Measurements from ENCODE around the gene SNX20.

Gene SNX20

DNA sequence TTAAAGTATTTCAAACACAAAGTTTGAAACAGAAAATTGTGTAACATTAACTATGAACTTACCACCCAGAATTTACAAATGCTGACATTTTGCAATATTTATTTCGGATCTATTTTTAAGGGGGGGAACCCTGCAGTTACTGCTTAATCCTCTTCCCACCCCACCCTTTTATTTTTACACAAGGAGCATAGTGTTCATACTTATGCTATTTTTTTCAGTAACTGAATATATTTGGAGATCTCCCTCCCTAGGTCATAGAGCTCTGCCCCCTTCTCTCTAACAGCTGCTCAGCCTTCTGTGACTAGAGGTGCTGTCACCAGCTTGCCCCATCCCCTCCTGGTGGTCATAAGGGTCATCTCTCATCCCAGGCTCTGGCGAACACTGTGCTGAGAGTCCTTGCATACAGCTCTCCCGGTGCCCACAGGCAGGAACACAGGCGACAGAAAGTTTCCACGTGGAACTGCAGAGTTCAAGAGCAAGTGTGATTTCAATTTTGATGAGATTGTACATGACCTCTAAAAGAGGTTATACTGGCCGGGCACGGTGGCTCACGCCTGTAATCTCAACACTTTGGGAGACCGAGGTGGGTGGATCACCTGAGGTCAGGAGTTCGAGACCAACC, 44.2 kb downstream of the SNX20 start:
- Histone ChIP-seq H3K9me3 (ENCODE audit: control insufficient read depth, low read length) (no peaks in the 10 kb centered on the region), H3K4me3 (ENCODE audit: low read length) (no peak overlapping the region), H3K36me3 (ENCODE audit: control insufficient read depth, insufficient read depth, low read length, severe bottlenecking) (no peaks in the 10 kb centered on the region), H3K27me3 (replicated peaks; ENCODE audit: control insufficient read depth, insufficient read depth, low read length) (peaks cover 26% of the 10 kb centered on the region), H3K4me1 (ENCODE audit: control insufficient read depth, insufficient read depth, low read length) (no peaks in the 10 kb centered on the region), H3K9ac (ENCODE audit: low read length) (no peak overlapping the region)
- no peak for DNase-seq (ENCODE audit: low read depth)

DNA sequence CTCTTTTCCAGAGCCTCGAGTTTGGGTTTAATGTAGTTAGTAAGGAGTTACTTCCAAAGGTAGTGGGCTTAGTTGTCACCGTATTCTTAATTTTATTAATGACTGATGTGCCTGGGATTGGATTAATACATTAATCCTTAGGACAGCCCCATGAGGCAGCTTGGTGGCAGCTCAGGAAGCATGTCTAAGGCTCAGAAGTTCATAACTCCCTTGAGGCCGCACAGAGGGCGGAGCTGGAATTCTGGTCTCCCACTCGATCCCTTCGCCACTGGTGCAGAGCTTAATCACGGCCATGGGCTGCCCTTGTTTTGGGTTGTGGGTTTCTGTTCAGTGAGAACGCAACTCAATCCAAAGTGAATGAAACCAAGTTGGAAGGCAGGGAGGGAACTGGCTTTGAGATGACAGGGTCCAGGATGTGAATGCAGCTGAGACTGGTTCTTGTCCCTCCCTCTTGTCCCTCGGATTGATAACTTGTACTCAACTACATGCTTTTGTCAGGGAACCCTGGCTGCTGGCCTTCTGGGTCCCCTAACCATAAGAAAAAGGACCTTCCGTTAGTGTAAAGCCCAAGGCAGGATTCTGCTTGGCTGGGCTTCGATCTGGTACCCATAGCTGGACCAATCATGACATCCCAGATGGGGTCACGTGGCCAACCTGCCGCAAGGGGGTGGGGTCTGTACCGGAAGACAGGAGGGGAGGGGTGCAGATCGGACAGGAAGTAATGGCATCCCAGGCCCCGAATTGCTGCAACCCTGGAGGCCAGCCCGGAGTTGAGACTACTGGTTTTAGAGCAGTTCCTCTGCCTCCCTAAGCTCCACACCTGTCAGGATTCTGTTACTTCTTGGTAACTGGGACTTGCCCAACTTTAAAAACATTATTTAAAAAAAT, 45.4 kb downstream of the SNX20 start:
- Histone ChIP-seq H3K36me3 (ENCODE audit: control insufficient read depth, insufficient read depth, low read length, severe bottlenecking) (no peaks in the 10 kb centered on the region), H3K27me3 (replicated peaks; ENCODE audit: control insufficient read depth, insufficient read depth, low read length) (peaks cover 34% of the 10 kb centered on the region), H3K4me3 (ENCODE audit: low read length) (no peak overlapping the region), H3K4me1 (ENCODE audit: control insufficient read depth, insufficient read depth, low read length) (no peaks in the 10 kb centered on the region), H3K9ac (ENCODE audit: low read length) (no peak overlapping the region), H3K9me3 (ENCODE audit: control insufficient read depth, low read length) (no peaks in the 10 kb centered on the region)
- DNase-seq (ENCODE audit: low read depth), result no peak

DNA sequence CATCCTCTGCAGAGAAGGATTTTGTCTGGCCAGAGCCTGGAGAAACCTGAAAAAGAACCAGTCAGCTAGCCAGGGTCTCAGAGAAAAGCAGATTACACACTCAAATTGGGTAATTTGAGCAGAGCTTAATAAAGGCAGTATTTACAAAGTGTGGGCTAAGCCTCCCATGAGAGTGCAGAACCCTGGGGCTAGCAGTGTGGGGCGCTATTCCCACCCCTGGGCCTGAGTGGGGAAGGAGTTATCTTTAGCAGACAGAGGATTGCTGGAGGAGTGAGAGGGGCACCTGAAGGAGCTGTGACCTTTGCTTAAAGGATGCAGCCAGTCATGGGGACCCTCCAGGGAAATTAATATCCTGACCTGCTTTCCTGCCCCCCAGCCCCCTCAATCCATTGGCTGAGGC, 46.2 kb downstream of the SNX20 start:
- no peak for DNase-seq (ENCODE audit: low read depth)
- Histone ChIP-seq H3K9ac (ENCODE audit: low read length) (no peak overlapping the region), H3K4me1 (ENCODE audit: control insufficient read depth, insufficient read depth, low read length) (no peaks in the 10 kb centered on the region), H3K27me3 (replicated peaks; ENCODE audit: control insufficient read depth, insufficient read depth, low read length) (peaks cover 40% of the 10 kb centered on the region), H3K9me3 (ENCODE audit: control insufficient read depth, low read length) (no peaks in the 10 kb centered on the region), H3K36me3 (ENCODE audit: control insufficient read depth, insufficient read depth, low read length, severe bottlenecking) (no peaks in the 10 kb centered on the region), H3K4me3 (ENCODE audit: low read length) (no peak overlapping the region)

DNA sequence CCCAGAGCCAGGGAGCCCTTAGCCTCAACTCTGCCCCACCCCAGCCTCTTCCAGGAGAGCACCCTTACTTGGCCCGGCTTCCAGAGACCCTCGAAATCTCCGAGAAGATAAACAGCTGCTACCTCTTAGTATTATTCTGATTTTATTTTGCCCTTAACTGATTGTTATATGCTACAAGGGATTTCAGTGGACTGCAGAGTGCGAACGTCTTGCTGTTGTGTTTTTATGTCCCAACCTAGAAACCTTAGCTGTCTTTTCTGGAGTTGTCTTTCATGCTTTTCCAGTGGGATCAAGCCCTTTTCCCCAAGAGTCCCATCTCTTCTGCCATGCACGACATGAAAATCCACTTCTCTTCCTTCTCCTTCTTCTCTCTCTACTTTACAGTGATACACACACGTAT, 47.0 kb downstream of the SNX20 start:
- Histone ChIP-seq H3K9ac (ENCODE audit: low read length) (no peak overlapping the region), H3K27me3 (replicated peaks; ENCODE audit: control insufficient read depth, insufficient read depth, low read length) (peaks cover 49% of the 10 kb centered on the region), H3K4me1 (ENCODE audit: control insufficient read depth, insufficient read depth, low read length) (no peaks in the 10 kb centered on the region), H3K36me3 (ENCODE audit: control insufficient read depth, insufficient read depth, low read length, severe bottlenecking) (no peaks in the 10 kb centered on the region), H3K4me3 (ENCODE audit: low read length) (no peak overlapping the region), H3K9me3 (ENCODE audit: control insufficient read depth, low read length) (no peaks in the 10 kb centered on the region)
- DNase-seq (ENCODE audit: low read depth), result no peak

DNA sequence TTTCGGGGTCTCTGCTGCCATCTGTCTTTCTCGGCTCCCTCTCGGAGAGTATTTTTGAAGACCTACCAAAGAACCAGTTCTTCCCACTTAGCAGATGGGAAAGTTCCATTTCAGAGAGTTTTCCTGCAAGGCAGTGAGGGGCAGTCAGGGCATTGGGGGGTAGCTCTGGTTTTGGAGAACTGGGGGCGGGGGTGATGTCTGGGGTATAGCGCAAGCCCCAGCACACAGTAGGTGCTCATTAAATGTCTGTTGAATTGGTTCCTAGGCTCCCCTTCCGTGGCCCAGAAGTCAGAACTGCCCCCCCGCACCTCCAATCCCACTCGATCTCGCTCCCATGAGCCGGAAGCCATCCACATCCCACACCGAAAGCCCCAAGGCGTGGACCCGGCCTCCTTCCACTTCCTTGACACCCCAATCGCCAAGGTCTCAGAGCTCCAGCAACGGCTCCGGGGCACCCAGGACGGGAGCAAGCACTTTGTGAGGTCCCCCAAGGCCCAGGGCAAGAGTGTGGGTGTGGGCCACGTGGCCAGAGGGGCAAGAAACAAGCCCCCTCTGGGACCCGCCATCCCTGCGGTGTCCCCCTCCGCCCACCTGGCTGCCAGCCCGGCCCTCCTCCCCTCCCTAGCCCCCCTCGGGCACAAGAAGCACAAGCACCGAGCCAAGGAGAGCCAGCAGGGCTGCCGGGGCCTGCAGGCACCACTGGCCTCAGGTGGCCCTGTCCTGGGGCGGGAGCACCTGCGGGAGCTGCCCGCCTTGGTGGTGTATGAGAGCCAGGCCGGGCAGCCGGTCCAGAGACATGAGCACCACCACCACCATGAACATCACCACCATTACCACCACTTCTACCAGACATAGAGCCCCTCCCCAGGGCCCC, 47.9 kb downstream of the SNX20 start:
- Histone ChIP-seq H3K36me3 (ENCODE audit: control insufficient read depth, insufficient read depth, low read length, severe bottlenecking) (no peaks in the 10 kb centered on the region), H3K9me3 (ENCODE audit: control insufficient read depth, low read length) (no peaks in the 10 kb centered on the region), H3K9ac (ENCODE audit: low read length) (no peak overlapping the region), H3K27me3 (replicated peaks; ENCODE audit: control insufficient read depth, insufficient read depth, low read length) (peaks cover 54% of the 10 kb centered on the region), H3K4me1 (ENCODE audit: control insufficient read depth, insufficient read depth, low read length) (no peaks in the 10 kb centered on the region), H3K4me3 (ENCODE audit: low read length) (no peak overlapping the region)
- DNase-seq (ENCODE audit: low read depth), result no peak

DNA sequence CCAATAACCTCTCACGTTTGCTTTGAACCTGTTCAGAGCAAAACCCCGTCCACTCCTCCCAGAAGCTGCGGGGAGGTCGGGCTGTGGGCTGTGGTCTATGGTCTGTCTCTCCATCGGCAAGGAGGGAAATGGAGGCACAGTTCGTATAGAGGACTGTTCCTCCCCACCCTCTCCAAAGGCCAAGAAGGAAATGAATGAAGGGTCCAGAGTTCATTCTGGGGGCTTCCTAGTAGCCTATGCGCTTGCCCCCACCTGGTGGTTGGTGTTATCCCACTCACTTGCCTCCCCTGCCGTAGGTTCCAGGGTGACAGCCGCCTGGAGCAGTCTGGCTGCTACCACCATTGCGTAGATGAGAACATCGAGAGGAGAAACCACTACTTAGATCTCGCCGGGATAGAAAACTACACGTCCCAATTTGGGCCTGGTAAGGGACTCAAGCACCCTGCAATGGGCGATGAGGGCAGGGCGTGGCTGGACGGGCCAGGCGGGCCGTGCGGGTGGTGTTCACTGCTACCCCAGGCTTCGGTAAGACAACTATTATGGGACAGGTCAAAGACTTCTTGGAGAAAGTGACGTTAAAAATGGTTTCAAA, 49.0 kb downstream of the SNX20 start:
- peaks cover 4% of the 10 kb centered on the region for H3K4me1 ChIP-seq (ENCODE audit: control insufficient read depth, insufficient read depth, low read length)
- H3K27me3 ChIP-seq (replicated peaks; ENCODE audit: control insufficient read depth, insufficient read depth, low read length), result peaks cover 56% of the 10 kb centered on the region
- H3K4me3 ChIP-seq (ENCODE audit: low read length), result no peak overlapping the region
- H3K9me3 ChIP-seq (ENCODE audit: control insufficient read depth, low read length), result no peaks in the 10 kb centered on the region
- no peak overlapping the region for H3K9ac ChIP-seq (ENCODE audit: low read length)
- no peaks in the 10 kb centered on the region for H3K36me3 ChIP-seq (ENCODE audit: control insufficient read depth, insufficient read depth, low read length, severe bottlenecking)
- no peak for DNase-seq (ENCODE audit: low read depth)

DNA sequence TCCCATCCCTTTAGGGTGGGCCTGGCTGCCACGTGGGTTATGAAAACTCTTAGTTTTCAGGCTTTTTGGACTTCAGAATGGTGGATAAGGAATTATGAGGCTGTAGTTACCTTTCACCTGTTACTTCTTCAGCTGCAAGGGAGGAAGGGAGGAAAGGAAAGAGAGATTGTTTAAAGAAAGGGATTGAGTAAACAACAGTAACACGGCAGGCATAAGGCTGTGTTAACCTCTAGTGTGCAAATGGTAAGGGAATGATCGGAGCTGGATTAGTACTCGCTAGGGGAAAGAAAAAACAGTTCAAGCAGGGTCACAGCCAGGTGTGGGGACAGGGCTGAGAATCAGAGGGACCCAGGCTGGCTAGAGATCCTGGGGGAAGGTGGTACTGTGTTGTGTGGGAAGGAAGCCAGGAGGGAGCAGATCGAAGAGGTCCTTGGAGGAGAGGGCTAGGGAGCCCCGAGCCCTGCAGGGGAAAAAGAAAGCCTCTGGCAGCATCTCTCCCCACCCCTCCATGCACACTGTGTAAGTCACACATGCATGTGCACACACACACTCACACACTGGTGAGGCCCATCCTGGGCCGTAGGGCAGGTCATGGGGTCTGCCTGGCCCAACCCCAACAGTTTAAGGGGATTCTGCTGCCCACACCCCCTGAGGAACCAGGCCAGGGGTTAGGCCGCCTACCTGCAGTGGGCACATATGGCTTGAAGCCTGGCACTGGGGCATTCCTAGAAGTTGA, 49.7 kb downstream of the SNX20 start:
- Histone ChIP-seq H3K27me3 (replicated peaks; ENCODE audit: control insufficient read depth, insufficient read depth, low read length) (peaks cover 58% of the 10 kb centered on the region), H3K9ac (ENCODE audit: low read length) (no peak overlapping the region), H3K9me3 (ENCODE audit: control insufficient read depth, low read length) (no peaks in the 10 kb centered on the region), H3K4me1 (ENCODE audit: control insufficient read depth, insufficient read depth, low read length) (peaks cover 4% of the 10 kb centered on the region), H3K4me3 (ENCODE audit: low read length) (no peak overlapping the region), H3K36me3 (ENCODE audit: control insufficient read depth, insufficient read depth, low read length, severe bottlenecking) (no peaks in the 10 kb centered on the region)
- DNase-seq (ENCODE audit: low read depth), result no peak

DNA sequence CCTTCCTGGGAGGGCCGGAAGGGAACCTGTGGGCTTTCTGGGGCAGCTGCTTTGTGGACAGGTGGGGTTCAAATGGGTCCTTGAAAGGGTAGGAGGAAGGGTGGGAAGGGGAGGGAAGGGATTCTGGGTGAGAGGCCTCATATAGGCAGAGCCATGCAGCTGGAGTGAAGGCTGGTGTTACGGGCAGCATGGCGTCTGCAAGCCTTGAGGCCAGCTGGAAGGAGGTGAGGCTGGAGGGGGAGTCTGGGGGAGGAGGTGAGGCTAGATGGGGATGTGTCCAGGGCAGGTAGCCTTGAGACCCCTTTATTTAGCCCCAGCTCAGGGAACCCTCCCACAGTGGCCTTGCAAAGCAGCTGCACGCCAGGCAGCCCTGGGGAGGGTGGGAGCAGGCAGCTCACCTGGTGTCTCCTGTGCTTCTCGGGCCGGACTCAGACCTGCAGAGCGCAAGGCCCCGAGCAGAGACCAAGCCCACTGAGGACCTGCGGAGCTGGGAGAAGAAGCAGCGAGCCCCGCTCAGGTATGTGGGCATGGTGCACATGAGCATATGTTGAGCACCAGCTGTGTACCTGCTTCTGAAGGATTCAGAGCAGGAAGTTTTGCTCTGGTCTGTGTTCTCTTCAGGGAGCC, 50.6 kb downstream of the SNX20 start:
- Histone ChIP-seq H3K27me3 (replicated peaks; ENCODE audit: control insufficient read depth, insufficient read depth, low read length) (peaks cover 53% of the 10 kb centered on the region), H3K9me3 (ENCODE audit: control insufficient read depth, low read length) (no peaks in the 10 kb centered on the region), H3K9ac (ENCODE audit: low read length) (no peak overlapping the region), H3K4me3 (ENCODE audit: low read length) (no peak overlapping the region), H3K4me1 (ENCODE audit: control insufficient read depth, insufficient read depth, low read length) (peaks cover 4% of the 10 kb centered on the region), H3K36me3 (ENCODE audit: control insufficient read depth, insufficient read depth, low read length, severe bottlenecking) (no peaks in the 10 kb centered on the region)
- no peak for DNase-seq (ENCODE audit: low read depth)

DNA sequence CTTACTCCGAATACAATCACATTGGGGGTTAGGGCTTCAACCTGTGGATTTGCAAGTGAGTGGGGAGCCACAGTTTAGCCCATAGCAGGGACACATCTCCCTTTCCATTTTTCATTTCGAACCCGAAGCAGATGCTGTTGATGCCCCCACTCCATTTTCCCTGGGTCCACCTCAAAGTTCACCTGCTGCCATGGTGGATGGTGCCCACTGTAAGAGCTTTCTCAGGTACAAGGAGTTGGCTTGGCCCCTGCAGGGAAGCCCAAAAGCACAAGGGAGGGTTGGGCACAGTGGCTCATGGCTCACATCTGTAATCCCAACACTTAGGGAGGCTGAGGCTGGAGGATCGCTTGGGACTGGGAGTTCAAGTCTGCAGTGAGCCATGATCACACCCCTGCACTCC, 51.8 kb downstream of the SNX20 start:
- Histone ChIP-seq H3K4me1 (ENCODE audit: control insufficient read depth, insufficient read depth, low read length) (peaks cover 4% of the 10 kb centered on the region), H3K36me3 (ENCODE audit: control insufficient read depth, insufficient read depth, low read length, severe bottlenecking) (no peaks in the 10 kb centered on the region)

DNA sequence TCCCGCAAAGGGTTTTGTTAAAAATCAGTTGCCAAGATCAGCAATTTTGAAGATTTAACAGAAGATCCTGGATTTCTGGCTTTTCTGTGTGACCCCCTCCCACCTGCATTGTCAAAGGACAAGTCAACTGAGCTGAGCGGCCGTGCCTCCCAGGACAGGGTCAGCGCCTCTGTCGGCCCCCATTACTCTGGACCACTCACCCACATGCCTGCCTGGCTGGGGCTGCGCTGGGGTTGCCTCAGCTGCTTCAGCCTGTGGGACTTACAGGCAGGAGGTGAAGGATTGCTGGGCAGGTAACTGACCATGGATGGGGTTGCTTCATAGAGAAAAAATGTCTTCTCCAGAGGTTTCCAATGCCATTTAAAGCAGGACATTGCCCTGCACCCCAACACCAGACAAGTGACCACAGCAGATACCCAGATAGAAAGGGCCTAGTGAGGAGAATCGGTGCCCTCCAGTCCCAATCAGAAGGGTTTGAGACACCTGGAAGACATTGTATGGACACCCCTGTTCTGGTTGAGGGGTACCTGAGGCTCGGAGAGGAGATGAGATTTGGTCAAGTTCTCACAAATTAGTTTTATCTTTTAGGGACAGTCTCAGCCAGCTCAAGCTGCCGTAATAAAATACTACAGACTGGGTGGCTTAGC, 52.8 kb downstream of the SNX20 start:
- Histone ChIP-seq H3K9me3 (ENCODE audit: control insufficient read depth, low read length) (no peaks in the 10 kb centered on the region), H3K27me3 (replicated peaks; ENCODE audit: control insufficient read depth, insufficient read depth, low read length) (peaks cover 46% of the 10 kb centered on the region), H3K9ac (ENCODE audit: low read length) (no peak overlapping the region), H3K36me3 (ENCODE audit: control insufficient read depth, insufficient read depth, low read length, severe bottlenecking) (no peaks in the 10 kb centered on the region), H3K4me1 (ENCODE audit: control insufficient read depth, insufficient read depth, low read length) (peaks cover 4% of the 10 kb centered on the region), H3K4me3 (ENCODE audit: low read length) (no peak overlapping the region)
- DNase-seq (ENCODE audit: low read depth), result no peak

More for the DNA sequence above, 51.8 kb downstream of the SNX20 start:
- peaks cover 46% of the 10 kb centered on the region for H3K27me3 ChIP-seq (replicated peaks; ENCODE audit: control insufficient read depth, insufficient read depth, low read length)
- H3K4me3 ChIP-seq (ENCODE audit: low read length), result no peak overlapping the region
- no peak for DNase-seq (ENCODE audit: low read depth)
- no peak overlapping the region for H3K9ac ChIP-seq (ENCODE audit: low read length)
- H3K9me3 ChIP-seq (ENCODE audit: control insufficient read depth, low read length), result no peaks in the 10 kb centered on the region
